ENCODE data around the gene PEAR1. TPM values are rescaled to one million over a fixed set of nuclear protein-coding genes. Genes with fewer than 3 reads are reported as not detected.
A peak's percentile ranks its signal among the peaks of the same experiment; 100 is the strongest.

PEAR1 gene
- total and polyA plus RNA-seq, 2 of the 4 experiments (the other 2 are of a cell fraction), result 2.0 to 44.4 TPM

GRCh38 chr1:156848461-156849150 lies 44.9 kb upstream of the PEAR1 start:
- POLR2A ChIA-PET (ENCODE audit: unreplicated experiment), result no interaction called here
- dilution Hi-C loops (cut with HindIII; ENCODE audit: low sequenced_read_pairs, unreplicated experiment) (no loop called here), in situ Hi-C loops (cut with MboI; ENCODE audit: low sequenced_read_pairs) (no loop called here), intact Hi-C loops (cut with micrococcal nuclease) (no loop called here)
- no peak overlapping the region for H2AK9ac ChIP-seq (replicated peaks; ENCODE audit: low read depth, low read length, poor library complexity)
- H3K18ac ChIP-seq (ENCODE audit: low read depth, low read length), result no peak overlapping the region
- H3K27me3 ChIP-seq (ENCODE audit: control insufficient read depth, insufficient read depth, low read length), result peaks cover 87% of the 10 kb centered on the region
- H2BK15ac ChIP-seq (ENCODE audit: low read depth, low read length), result no peak overlapping the region
- no peak overlapping the region for H3K27ac ChIP-seq (ENCODE audit: insufficient read depth, low read length)
- BruUV-seq (replicated peaks), result no TSS peak
- no peak overlapping the region for H3K56ac ChIP-seq (ENCODE audit: extremely low read depth, insufficient read depth, low read length)
- no peak overlapping the region for H3K4me3 ChIP-seq (ENCODE audit: insufficient read depth, low read depth, low read length)
- no peak overlapping the region for H3K9ac ChIP-seq (ENCODE audit: low read depth, low read length)
- no peak overlapping the region for H2BK5ac ChIP-seq (ENCODE audit: low read depth, low read length, poor library complexity, severe bottlenecking)
- 6% methylated on average over 26 of the region's 36 CpGs; no CpG with 5 or more reads in 1 of the 2 experiments for WGBS, 2 experiments (ENCODE audit: extremely low coverage in 2 of 2, insufficient read length in 1 of 2)
- H4K8ac ChIP-seq (ENCODE audit: low read depth in 2 of 2, low read length in 2 of 2), result no peak overlapping the region
- H3K4me2 ChIP-seq (ENCODE audit: low read depth, low read length), result no peak overlapping the region
- H3K4me1 ChIP-seq (ENCODE audit: control insufficient read depth, insufficient read depth, low read length), result peaks cover 3% of the 10 kb centered on the region; the same call in 1 of the 2 replicates
- no peak overlapping the region for H3K4ac ChIP-seq (ENCODE audit: low read depth, low read length)
- no peak overlapping the region for H2BK120ac ChIP-seq (ENCODE audit: low read depth, low read length)
- no peaks in the 10 kb centered on the region for H3K79me1 ChIP-seq (ENCODE audit: low read depth in 1 of 2, low read length in 2 of 2)
- no peak for ATAC-seq (ENCODE audit: low read depth)
- CTCF ChIA-PET, result interaction anchor here (1.3 to 1.7 kb wide), 2 partner anchors 10 to 11 kb away, joined by 5 to 11 read pairs; partner anchors contain the start of genes INSRR and NTRK1
- H3K14ac ChIP-seq (replicated peaks; ENCODE audit: low read depth, low read length), result no peak overlapping the region
- peaks cover 4% of the 10 kb centered on the region; the same call in 1 of the 2 replicates for H4K20me1 ChIP-seq (ENCODE audit: insufficient read depth, low read length)
- H3K23ac ChIP-seq (ENCODE audit: low read depth, low read length), result no peak overlapping the region
- no peaks in the 10 kb centered on the region for H3K36me3 ChIP-seq (ENCODE audit: control insufficient read depth, insufficient read depth, low read length)
- no peaks in the 10 kb centered on the region; the same call in 1 of the 2 replicates for H3K9me3 ChIP-seq (ENCODE audit: control insufficient read depth, insufficient read depth, low read length)
- peak overlapping the region; percentile 11 for H2AFZ ChIP-seq (replicated peaks; ENCODE audit: low read length, poor library complexity)
- H3K9me1 ChIP-seq (ENCODE audit: insufficient read depth, low read length), result no peaks in the 10 kb centered on the region
- no peak overlapping the region for H2AK5ac ChIP-seq (ENCODE audit: low read depth, low read length)
- no peak overlapping the region for H4K5ac ChIP-seq (ENCODE audit: low read depth, low read length)
- TF ChIP-seq, protein P1, sequence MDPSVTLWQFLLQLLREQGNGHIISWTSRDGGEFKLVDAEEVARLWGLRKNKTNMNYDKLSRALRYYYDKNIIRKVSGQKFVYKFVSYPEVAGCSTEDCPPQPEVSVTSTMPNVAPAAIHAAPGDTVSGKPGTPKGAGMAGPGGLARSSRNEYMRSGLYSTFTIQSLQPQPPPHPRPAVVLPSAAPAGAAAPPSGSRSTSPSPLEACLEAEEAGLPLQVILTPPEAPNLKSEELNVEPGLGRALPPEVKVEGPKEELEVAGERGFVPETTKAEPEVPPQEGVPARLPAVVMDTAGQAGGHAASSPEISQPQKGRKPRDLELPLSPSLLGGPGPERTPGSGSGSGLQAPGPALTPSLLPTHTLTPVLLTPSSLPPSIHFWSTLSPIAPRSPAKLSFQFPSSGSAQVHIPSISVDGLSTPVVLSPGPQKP (IDR thresholded peaks at IDR 0.05; ENCODE audit: borderline replicate concordance, low read depth, low read length), result no peak
- TF ChIP-seq BHLHE40 (IDR thresholded peaks at IDR 0.05; ENCODE audit: low read depth, low read length) (no peak), SMC3 (IDR thresholded peaks at IDR 0.05; ENCODE audit: low read depth, low read length) (no peak), FOS (IDR thresholded peaks at IDR 0.05; ENCODE audit: low read depth, low read length) (no peak), RFX5 (IDR thresholded peaks at IDR 0.05; ENCODE audit: low read depth, low read length) (no peak), MXI1 (IDR thresholded peaks at IDR 0.05; ENCODE audit: borderline replicate concordance, low read depth, low read length) (no peak), RCOR1 (IDR thresholded peaks at IDR 0.05; ENCODE audit: insufficient replicate concordance, low read length) (no peak), MAZ (IDR thresholded peaks at IDR 0.05; ENCODE audit: borderline replicate concordance, low read depth, low read length) (no peak), POLR2A (IDR thresholded peaks at IDR 0.05; ENCODE audit: low read depth, low read length) (no peak), CEBPB (IDR thresholded peaks at IDR 0.05; ENCODE audit: low read depth, low read length) (no peak)
- TF ChIP-seq, protein P2, sequence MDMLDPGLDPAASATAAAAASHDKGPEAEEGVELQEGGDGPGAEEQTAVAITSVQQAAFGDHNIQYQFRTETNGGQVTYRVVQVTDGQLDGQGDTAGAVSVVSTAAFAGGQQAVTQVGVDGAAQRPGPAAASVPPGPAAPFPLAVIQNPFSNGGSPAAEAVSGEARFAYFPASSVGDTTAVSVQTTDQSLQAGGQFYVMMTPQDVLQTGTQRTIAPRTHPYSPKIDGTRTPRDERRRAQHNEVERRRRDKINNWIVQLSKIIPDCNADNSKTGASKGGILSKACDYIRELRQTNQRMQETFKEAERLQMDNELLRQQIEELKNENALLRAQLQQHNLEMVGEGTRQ (IDR thresholded peaks at IDR 0.05; ENCODE audit: low read depth, low read length), result no peak
- H2BK20ac ChIP-seq (ENCODE audit: low read depth, low read length), result no peak overlapping the region
- H4K91ac ChIP-seq (ENCODE audit: insufficient read depth, low read depth, low read length), result no peak overlapping the region
- DNase-seq, result no peak

All from IMR-90 (cell line).